IPS-18a (cell line): ENCODE measurements around the gene ROBO2.

Source experiments
- H3K27ac ChIP-seq: one replicate; pipeline ENCODE4 v1.5.1; 2013; ENCODE audit warnings: low read length
- H3K27me3 ChIP-seq: one replicate; pipeline ENCODE4 v1.6.1; 2013; ENCODE audit warnings: mild to moderate bottlenecking, low read length; ENCODE audit not compliant: control insufficient read depth, insufficient read depth
- H3K36me3 ChIP-seq: one replicate; pipeline ENCODE4 v1.6.1; 2013; ENCODE audit warnings: low read depth, low read length; ENCODE audit not compliant: control insufficient read depth
- H3K4me1 ChIP-seq: one replicate; pipeline ENCODE4 v1.6.1; 2013; ENCODE audit warnings: low read depth, low read length; ENCODE audit not compliant: control insufficient read depth
- H3K4me3 ChIP-seq: one replicate; pipeline ENCODE4 v1.5.1; 2013; ENCODE audit warnings: low read length
- H3K9ac ChIP-seq: one replicate; pipeline ENCODE4 v1.6.1; 2013; ENCODE audit warnings: mild to moderate bottlenecking, low read length, moderate library complexity
- H3K9me3 ChIP-seq: one replicate; pipeline ENCODE4 v1.6.1; 2013; ENCODE audit warnings: low read depth, low read length; ENCODE audit not compliant: control insufficient read depth

Gene ROBO2

DNA sequence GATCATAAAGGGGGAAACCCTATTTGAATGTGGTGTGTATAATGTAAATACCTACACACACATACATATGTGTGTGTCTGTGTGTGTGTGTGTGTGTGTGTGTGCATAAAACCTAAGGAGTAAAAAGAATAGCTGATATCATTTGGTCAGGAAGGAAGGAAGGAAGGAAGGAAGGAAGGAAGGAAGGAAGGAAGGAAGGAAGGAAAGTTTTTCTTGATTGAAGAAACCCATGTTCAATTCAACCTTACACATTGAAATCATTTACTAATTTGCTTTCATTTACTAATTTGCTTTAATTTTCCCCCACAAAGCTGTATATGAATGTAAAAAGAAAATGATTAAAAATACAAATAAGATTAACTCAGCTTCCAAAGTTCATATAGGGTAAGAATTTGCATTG, 386.6 kb downstream of the ROBO2 start:
- Histone ChIP-seq H3K9ac (no peak overlapping the region), H3K27ac (no peak overlapping the region)

GRCh38 chr3:77427528-77427927, 387.6 kb downstream of the ROBO2 start:
- H3K27ac ChIP-seq = no peak overlapping the region
- H3K27me3 ChIP-seq = no peaks in the 10 kb centered on the region
- H3K4me1 ChIP-seq = no peaks in the 10 kb centered on the region
- no peak overlapping the region for H3K4me3 ChIP-seq
- H3K9ac ChIP-seq = no peak overlapping the region
- H3K9me3 ChIP-seq = no peaks in the 10 kb centered on the region
- H3K36me3 ChIP-seq = no peaks in the 10 kb centered on the region

More for the DNA sequence above, 386.6 kb downstream of the ROBO2 start:
- Histone ChIP-seq H3K36me3 (no peaks in the 10 kb centered on the region), H3K4me1 (no peaks in the 10 kb centered on the region), H3K9me3 (no peaks in the 10 kb centered on the region), H3K4me3 (no peak overlapping the region), H3K27me3 (no peaks in the 10 kb centered on the region)

GRCh38 chr3:77436908-77437307, 397.0 kb downstream of the ROBO2 start:
- Histone ChIP-seq H3K36me3 (no peaks in the 10 kb centered on the region), H3K9me3 (no peaks in the 10 kb centered on the region), H3K27me3 (no peaks in the 10 kb centered on the region), H3K4me1 (no peaks in the 10 kb centered on the region), H3K27ac (no peak overlapping the region), H3K4me3 (no peak overlapping the region), H3K9ac (no peak overlapping the region)

GRCh38 chr3:77446084-77446483, 406.2 kb downstream of the ROBO2 start:
- Histone ChIP-seq H3K4me3 (no peak overlapping the region), H3K27me3 (no peaks in the 10 kb centered on the region), H3K4me1 (no peaks in the 10 kb centered on the region), H3K9me3 (no peaks in the 10 kb centered on the region), H3K36me3 (no peaks in the 10 kb centered on the region), H3K27ac (no peak overlapping the region), H3K9ac (no peak overlapping the region)

- Histone ChIP-seq H3K27me3 (no peaks in the 10 kb centered on the region), H3K9ac (no peak overlapping the region), H3K9me3 (no peaks in the 10 kb centered on the region), H3K36me3 (no peaks in the 10 kb centered on the region), H3K4me3 (no peak overlapping the region), H3K27ac (no peak overlapping the region), H3K4me1 (no peaks in the 10 kb centered on the region)
Measured at GRCh38 chr3:77446761-77447160, 406.9 kb downstream of the ROBO2 start.

DNA sequence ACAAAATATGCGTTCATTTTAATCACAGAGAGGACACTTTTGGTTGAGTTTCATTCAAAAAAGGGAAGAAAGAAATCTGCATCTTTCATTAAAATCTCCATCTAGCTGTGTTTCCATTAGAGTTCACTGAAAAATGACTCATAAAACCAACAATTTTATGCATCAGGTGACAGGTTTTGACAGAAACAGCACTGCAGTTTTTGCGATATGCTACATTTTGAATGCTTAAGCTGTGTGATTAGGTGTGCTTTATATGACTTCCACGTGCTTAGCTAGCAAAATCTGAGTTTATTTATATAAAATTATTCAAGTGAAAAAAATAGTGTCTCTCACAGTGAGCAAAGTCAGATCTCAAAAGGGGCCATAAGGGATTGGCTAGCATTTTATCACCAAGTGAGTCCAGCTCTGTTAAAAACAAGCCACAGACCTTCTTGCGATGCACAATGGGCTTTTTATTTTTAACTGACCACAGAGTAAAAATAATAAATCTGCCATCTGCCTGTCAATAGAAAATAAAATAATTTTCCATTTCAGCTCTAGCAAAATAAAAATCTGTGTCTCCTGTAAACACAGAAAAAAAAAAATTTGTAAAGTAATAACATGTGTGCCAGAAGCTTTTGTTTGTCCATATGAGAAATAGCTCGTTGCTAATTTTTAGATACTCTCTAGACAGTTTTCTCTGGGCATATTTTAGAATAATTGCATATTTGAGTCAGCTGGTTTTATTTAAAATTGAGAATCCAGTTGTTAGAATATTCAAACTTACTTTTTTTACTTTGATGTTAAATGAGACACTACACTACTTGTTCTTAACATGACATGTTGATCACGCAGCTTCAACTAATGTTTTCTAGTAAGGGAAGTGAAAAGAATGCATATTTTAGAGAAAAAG, 409.8 kb downstream of the ROBO2 start:
- Histone ChIP-seq H3K27ac (no peak overlapping the region), H3K27me3 (no peaks in the 10 kb centered on the region), H3K9me3 (no peaks in the 10 kb centered on the region), H3K36me3 (no peaks in the 10 kb centered on the region), H3K4me3 (no peak overlapping the region), H3K4me1 (no peaks in the 10 kb centered on the region), H3K9ac (no peak overlapping the region)

DNA sequence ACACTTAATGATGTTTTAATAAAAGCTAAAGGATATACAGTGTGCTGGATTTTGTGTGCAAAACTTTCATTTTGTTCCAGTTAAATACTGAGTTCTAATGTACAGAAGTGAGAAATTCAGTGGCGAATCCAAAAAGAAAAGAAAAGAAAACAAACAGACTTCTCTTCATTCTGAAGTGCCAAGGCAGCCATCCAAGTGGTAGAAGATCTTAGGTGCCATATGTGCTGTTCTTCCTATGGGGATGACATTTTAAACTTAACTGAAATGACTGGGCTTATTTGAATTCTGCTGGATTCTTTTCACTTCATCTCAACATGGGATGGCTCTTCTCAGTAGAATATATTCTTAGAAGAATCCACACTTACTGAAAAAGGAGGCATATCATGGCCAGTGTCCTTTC, 416.5 kb downstream of the ROBO2 start:
- Histone ChIP-seq H3K27ac (no peak overlapping the region), H3K9me3 (no peaks in the 10 kb centered on the region), H3K9ac (no peak overlapping the region), H3K4me1 (no peaks in the 10 kb centered on the region), H3K27me3 (no peaks in the 10 kb centered on the region), H3K36me3 (no peaks in the 10 kb centered on the region), H3K4me3 (no peak overlapping the region)

DNA sequence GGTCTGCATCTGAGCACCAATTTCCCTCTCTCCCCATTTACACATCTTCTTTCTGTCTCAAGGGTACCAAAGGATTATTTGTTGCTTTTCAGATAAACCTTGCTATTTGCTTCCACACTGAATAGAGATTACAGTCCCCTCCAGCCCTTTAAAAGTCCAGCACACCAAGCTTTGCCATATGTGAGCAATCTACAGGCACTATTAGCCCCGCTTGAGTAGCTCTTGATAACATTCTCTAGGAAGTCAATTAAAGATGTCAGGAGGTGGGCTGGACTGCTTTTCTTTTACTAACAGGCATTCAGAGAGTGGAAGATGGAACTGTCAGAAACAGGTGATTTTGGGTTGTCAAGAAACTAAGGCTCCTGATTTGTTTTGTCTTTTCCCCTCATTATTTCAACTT, 417.0 kb downstream of the ROBO2 start:
- H3K4me3 ChIP-seq = no peak overlapping the region
- no peaks in the 10 kb centered on the region for H3K9me3 ChIP-seq
- no peak overlapping the region for H3K27ac ChIP-seq
- no peaks in the 10 kb centered on the region for H3K27me3 ChIP-seq
- no peak overlapping the region for H3K9ac ChIP-seq
- H3K4me1 ChIP-seq = no peaks in the 10 kb centered on the region
- H3K36me3 ChIP-seq = no peaks in the 10 kb centered on the region

DNA sequence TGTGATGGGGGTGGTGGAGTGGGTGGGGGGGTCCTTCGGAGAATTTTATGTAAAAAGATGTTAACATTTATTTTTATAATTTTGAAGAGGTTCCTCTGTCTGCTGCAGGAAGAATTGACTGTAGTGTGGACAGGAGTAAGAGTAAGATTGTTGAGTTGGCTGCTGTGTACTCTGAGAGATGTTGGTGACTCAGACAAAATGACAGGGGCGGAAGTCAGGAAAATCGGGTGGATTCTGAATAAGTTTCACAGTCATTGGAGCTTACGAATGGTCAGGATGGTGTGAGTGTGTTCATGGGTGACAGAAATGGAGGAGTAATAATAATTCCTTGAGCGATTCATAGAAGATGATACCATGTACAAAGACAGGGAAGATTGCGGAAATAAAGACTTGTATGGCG, 420.0 kb downstream of the ROBO2 start:
- no peak overlapping the region for H3K4me3 ChIP-seq
- no peaks in the 10 kb centered on the region for H3K36me3 ChIP-seq
- H3K9ac ChIP-seq = no peak overlapping the region
- H3K27ac ChIP-seq = no peak overlapping the region
- no peaks in the 10 kb centered on the region for H3K27me3 ChIP-seq
- H3K4me1 ChIP-seq = no peaks in the 10 kb centered on the region
- H3K9me3 ChIP-seq = no peaks in the 10 kb centered on the region

- no peaks in the 10 kb centered on the region for H3K4me1 ChIP-seq
- H3K9me3 ChIP-seq = no peaks in the 10 kb centered on the region
- H3K27me3 ChIP-seq = no peaks in the 10 kb centered on the region
- H3K27ac ChIP-seq = no peak overlapping the region
- H3K9ac ChIP-seq = no peak overlapping the region
- no peaks in the 10 kb centered on the region for H3K36me3 ChIP-seq
- no peak overlapping the region for H3K4me3 ChIP-seq
Measured at GRCh38 chr3:77460326-77460725, 420.4 kb downstream of the ROBO2 start.

DNA sequence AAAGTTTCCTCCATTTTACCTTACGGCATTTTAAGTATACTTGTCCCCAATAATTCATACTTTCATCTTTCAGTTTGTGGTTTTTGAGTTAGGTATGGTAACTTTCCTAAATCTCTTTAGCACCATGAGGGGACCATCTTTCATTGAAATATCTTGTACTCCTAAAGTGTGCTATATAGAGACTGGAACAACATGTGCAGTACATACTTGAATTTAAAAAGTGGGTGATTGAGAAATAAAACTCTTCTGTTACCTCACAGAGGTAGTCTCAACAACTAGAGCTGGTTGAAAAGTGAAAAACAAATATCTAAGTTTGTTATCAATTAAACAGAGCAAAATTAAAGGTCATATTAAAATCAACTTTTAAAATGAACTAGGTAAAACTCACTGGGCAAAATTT, 423.1 kb downstream of the ROBO2 start:
- Histone ChIP-seq H3K4me3 (no peak overlapping the region), H3K9me3 (no peaks in the 10 kb centered on the region), H3K27me3 (no peaks in the 10 kb centered on the region), H3K9ac (no peak overlapping the region), H3K27ac (no peak overlapping the region), H3K36me3 (no peaks in the 10 kb centered on the region), H3K4me1 (no peaks in the 10 kb centered on the region)

DNA sequence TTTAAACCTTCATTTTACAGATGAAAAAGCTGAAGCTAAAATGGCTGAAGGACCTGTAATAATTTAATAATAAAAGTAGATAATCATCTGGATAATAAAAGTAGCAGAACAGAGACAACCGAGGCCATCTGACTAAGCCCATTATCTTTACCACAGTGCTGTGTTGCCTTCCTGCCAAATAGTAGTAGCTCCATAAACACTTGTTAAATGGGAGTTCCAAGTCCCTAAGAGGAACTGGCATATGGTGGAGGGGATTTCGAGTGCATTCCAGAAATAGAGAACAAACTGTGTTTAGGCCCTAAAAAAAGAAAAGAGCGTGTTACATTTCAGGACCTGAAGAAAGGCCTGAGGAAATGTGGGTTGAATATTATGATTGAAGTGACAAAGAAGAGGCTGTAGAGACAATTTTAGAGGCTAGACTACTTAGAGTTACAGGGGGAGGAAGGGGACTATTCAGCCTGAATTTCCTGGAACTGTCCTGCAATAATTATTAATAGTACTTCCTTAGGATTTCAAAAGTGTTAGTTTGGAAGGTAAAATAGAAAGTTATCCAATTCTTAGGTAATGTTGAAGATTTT, 424.3 kb downstream of the ROBO2 start:
- Histone ChIP-seq H3K27ac (no peak overlapping the region), H3K27me3 (no peaks in the 10 kb centered on the region), H3K36me3 (no peaks in the 10 kb centered on the region), H3K9me3 (no peaks in the 10 kb centered on the region), H3K9ac (no peak overlapping the region), H3K4me3 (no peak overlapping the region), H3K4me1 (no peaks in the 10 kb centered on the region)
